Mesothelial cell of epicardium (in vitro differentiated cells): Measurements from ENCODE around the gene NRDE2. TPM values are rescaled to one million over a fixed set of nuclear protein-coding genes. Genes with fewer than 3 reads are reported as not detected.

Source experiments
- DNase-seq, 2 experiments: peaks; one replicate each; pipeline ENCODE4 v3.0.0; 2021; ENCODE audit warnings: low spot score in 2 of 2; ENCODE audit not compliant: unreplicated experiment in 2 of 2
- H3K27ac Mint-ChIP-seq: 2 replicates; pipeline ENCODE4 v1.8.0; 2021; ENCODE audit warnings: mixed read lengths
- H3K27me3 Mint-ChIP-seq: 2 replicates; pipeline ENCODE4 v1.8.0; 2021; ENCODE audit warnings: low read depth, mixed read lengths
- H3K36me3 Mint-ChIP-seq: 2 replicates; pipeline ENCODE4 v1.8.0; 2021; ENCODE audit warnings: mixed read lengths
- H3K4me1 Mint-ChIP-seq: 2 replicates; pipeline ENCODE4 v1.8.0; 2021; ENCODE audit warnings: mixed read lengths
- H3K4me3 Mint-ChIP-seq: 2 replicates; pipeline ENCODE4 v1.8.0; 2021; ENCODE audit warnings: mild to moderate bottlenecking, moderate library complexity, mixed read lengths
- H3K9me3 Mint-ChIP-seq: 2 replicates; pipeline ENCODE4 v1.8.0; 2021; ENCODE audit warnings: mixed read lengths
- CTCF ChIP-seq: fragments of 200-600 bp; sonication (generic); IDR thresholded peaks from one replicate; pipeline ENCODE4 v1.5.0; 2021; ENCODE audit warnings: antibody characterized with exemption; ENCODE audit not compliant: unreplicated experiment
- total RNA-seq: library from RNA; stranded (reverse); gene quantifications from 3 replicates; pipeline ENCODE4 v1.2.1, GENCODE V29; 2021

NRDE2 gene
- total RNA-seq, 1 donor from 2014 or later, result 38.5 TPM

GRCh38 chr14:90274808-90275457 is 56.8 kb downstream of the NRDE2 start:
- Mint-ChIP-seq H3K27me3 (no peaks in the 10 kb centered on the region), H3K4me1 (no peaks in the 10 kb centered on the region), H3K9me3 (no peaks in the 10 kb centered on the region), H3K36me3 (peaks cover 21% of the 10 kb centered on the region), H3K27ac (peak overlapping the region; percentile 23), H3K4me3 (no peak overlapping the region)
- no peak for DNase-seq
- TF ChIP-seq CTCF, result no peak

- DNase-seq, result no peak
- H3K27me3 Mint-ChIP-seq, result no peaks in the 10 kb centered on the region
- peak overlapping the region; percentile 15 for H3K27ac Mint-ChIP-seq
- H3K4me1 Mint-ChIP-seq, result no peaks in the 10 kb centered on the region
- TF ChIP-seq CTCF, result no peak
- no peaks in the 10 kb centered on the region for H3K9me3 Mint-ChIP-seq
- no peak overlapping the region for H3K4me3 Mint-ChIP-seq
- H3K36me3 Mint-ChIP-seq, result peaks cover 27% of the 10 kb centered on the region
These were observed 57.7 kb downstream of the NRDE2 start for GRCh38 chr14:90274019-90274418.

- no peak for TF ChIP-seq CTCF
- H3K27ac Mint-ChIP-seq, result peak overlapping the region; percentile 15
- DNase-seq, result no peak
- H3K9me3 Mint-ChIP-seq, result no peaks in the 10 kb centered on the region
- no peaks in the 10 kb centered on the region for H3K27me3 Mint-ChIP-seq
- no peaks in the 10 kb centered on the region for H3K4me1 Mint-ChIP-seq
- H3K4me3 Mint-ChIP-seq, result no peak overlapping the region
- peaks cover 31% of the 10 kb centered on the region for H3K36me3 Mint-ChIP-seq
These were observed 58.2 kb downstream of the NRDE2 start for GRCh38 chr14:90273532-90273931.

GRCh38 chr14:90272523-90272922 is 59.2 kb downstream of the NRDE2 start:
- Mint-ChIP-seq H3K27ac (no peak overlapping the region), H3K27me3 (no peaks in the 10 kb centered on the region), H3K36me3 (peaks cover 35% of the 10 kb centered on the region)

GRCh38 chr14:90268420-90268819 is 63.3 kb downstream of the NRDE2 start:
- no peak for DNase-seq
- Mint-ChIP-seq H3K4me3 (no peak overlapping the region), H3K27ac (no peak overlapping the region), H3K36me3 (peaks cover 44% of the 10 kb centered on the region), H3K9me3 (no peaks in the 10 kb centered on the region), H3K27me3 (no peaks in the 10 kb centered on the region), H3K4me1 (no peaks in the 10 kb centered on the region)
- TF ChIP-seq CTCF, result no peak

More at GRCh38 chr14:90272523-90272922, 59.2 kb downstream of the NRDE2 start:
- TF ChIP-seq CTCF, result no peak
- H3K9me3 Mint-ChIP-seq, result no peaks in the 10 kb centered on the region
- no peak overlapping the region for H3K4me3 Mint-ChIP-seq
- no peak for DNase-seq
- no peaks in the 10 kb centered on the region for H3K4me1 Mint-ChIP-seq
